HCT116 (cell line): ENCODE results near the gene SCFD2.

Experiments
- CBX3 ChIP-seq: IDR thresholded peaks from 2 replicates; pipeline ENCODE4 v1.6.1; 2012; ENCODE audit warnings: low read depth
- CEBPB ChIP-seq: IDR thresholded peaks from 2 replicates; pipeline ENCODE4 v1.6.1; 2012; ENCODE audit warnings: low read depth
- EGR1 ChIP-seq: IDR thresholded peaks from 2 replicates; pipeline ENCODE4 v1.6.1; 2012; ENCODE audit warnings: low read depth
- EZH2 ChIP-seq: fragments of 200-600 bp; sonication (generic); IDR thresholded peaks from 2 replicates; pipeline ENCODE4 v1.6.1; 2017; ENCODE audit warnings: antibody characterized with exemption, mixed run types
- POLR2A ChIP-seq: IDR thresholded peaks from 2 replicates; pipeline ENCODE4 v1.7.0; 2011; ENCODE audit warnings: borderline replicate concordance; ENCODE audit not compliant: insufficient read depth, insufficient read length; ENCODE audit errors: extremely low read depth
- POLR2AphosphoS5 ChIP-seq: IDR thresholded peaks from 2 replicates; pipeline ENCODE4 v1.6.1; 2011; ENCODE audit warnings: mild to moderate bottlenecking, low read depth, low read length, moderate library complexity
- SIN3A ChIP-seq: IDR thresholded peaks from 2 replicates; pipeline ENCODE4 v1.6.1; 2012; ENCODE audit warnings: low read depth
- SRF ChIP-seq: IDR thresholded peaks from 2 replicates; pipeline ENCODE4 v1.6.1; 2012; ENCODE audit warnings: low read depth
- YY1 ChIP-seq: IDR thresholded peaks from 2 replicates; pipeline ENCODE4 v1.6.1; 2011; ENCODE audit warnings: low read length, low read depth, moderate library complexity, mild to moderate bottlenecking; ENCODE audit not compliant: insufficient replicate concordance; ENCODE audit errors: extremely low read depth
- TF ChIP-seq, protein P1 (sequence below): IDR thresholded peaks from 2 replicates; pipeline ENCODE4 v1.6.1; 2012
- TF ChIP-seq, protein P2 (sequence below), 3 experiments: fragments of 200-600 bp in 1 of 3; sonication (generic) in 1 of 3; IDR thresholded peaks in 2 of 3; conservative IDR thresholded peaks in 1 of 3; 2 replicates each; pipeline ENCODE4 v1.5.1; 2012 to 2017; ENCODE audit warnings: low read depth in 2 of 3, low read length in 2 of 3, antibody characterized with exemption in 1 of 3, borderline replicate concordance in 1 of 3, control low read depth in 1 of 3, mild to moderate bottlenecking in 1 of 3, mixed read lengths in 1 of 3, mixed run types in 1 of 3, moderate library complexity in 1 of 3; ENCODE audit not compliant: insufficient read depth in 1 of 3
- TF ChIP-seq, protein P3 (sequence below): IDR thresholded peaks from 2 replicates; pipeline ENCODE4 v1.6.1; 2012

DNA sequence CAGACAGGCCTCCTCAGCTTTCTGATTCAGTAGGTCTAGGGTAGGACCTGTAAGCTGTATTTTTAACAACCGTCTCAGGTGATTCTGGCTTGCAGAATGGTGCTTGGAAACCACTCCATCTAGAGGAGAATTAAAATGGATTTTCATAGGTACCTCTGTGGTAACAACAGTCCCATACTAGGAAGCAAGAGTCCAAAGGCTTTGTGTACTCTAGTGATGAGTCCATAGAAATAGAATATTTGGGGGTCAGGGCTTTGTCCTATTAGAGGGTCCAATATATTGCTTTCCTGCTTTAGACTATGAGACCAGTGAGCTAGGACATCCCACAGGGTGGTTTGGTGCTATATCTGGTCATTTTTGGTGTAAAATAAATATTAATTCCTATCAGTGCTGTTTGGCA is 242.0 kb downstream of the SCFD2 start:
- TF ChIP-seq, protein P1, sequence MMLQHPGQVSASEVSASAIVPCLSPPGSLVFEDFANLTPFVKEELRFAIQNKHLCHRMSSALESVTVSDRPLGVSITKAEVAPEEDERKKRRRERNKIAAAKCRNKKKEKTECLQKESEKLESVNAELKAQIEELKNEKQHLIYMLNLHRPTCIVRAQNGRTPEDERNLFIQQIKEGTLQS: no peak
- TF ChIP-seq, protein P2, sequence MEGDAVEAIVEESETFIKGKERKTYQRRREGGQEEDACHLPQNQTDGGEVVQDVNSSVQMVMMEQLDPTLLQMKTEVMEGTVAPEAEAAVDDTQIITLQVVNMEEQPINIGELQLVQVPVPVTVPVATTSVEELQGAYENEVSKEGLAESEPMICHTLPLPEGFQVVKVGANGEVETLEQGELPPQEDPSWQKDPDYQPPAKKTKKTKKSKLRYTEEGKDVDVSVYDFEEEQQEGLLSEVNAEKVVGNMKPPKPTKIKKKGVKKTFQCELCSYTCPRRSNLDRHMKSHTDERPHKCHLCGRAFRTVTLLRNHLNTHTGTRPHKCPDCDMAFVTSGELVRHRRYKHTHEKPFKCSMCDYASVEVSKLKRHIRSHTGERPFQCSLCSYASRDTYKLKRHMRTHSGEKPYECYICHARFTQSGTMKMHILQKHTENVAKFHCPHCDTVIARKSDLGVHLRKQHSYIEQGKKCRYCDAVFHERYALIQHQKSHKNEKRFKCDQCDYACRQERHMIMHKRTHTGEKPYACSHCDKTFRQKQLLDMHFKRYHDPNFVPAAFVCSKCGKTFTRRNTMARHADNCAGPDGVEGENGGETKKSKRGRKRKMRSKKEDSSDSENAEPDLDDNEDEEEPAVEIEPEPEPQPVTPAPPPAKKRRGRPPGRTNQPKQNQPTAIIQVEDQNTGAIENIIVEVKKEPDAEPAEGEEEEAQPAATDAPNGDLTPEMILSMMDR (IDR thresholded peaks at IDR 0.05 in 2 of 3, conservative IDR thresholded peaks at IDR 0.05 in 1 of 3; ENCODE audit: borderline replicate concordance in 1 of 3, insufficient read depth in 1 of 3, low read depth in 2 of 3, low read length in 2 of 3): no peak
- TF ChIP-seq POLR2A (no peak), EGR1 (no peak), CEBPB (no peak), EZH2 (no peak), YY1 (no peak), CBX3 (no peak), SRF (no peak), SIN3A (no peak), POLR2AphosphoS5 (no peak)
- TF ChIP-seq, protein P3, sequence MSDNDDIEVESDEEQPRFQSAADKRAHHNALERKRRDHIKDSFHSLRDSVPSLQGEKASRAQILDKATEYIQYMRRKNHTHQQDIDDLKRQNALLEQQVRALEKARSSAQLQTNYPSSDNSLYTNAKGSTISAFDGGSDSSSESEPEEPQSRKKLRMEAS: no peak
